Gastroesophageal sphincter (tissue), 4 donors: ENCODE results near the gene MACROH2A1. TPM values are rescaled to one million over a fixed set of nuclear protein-coding genes. Genes with fewer than 3 reads are reported as not detected.

Experiments used
- ATAC-seq: fragments of 150-250 bp; one replicate; pipeline ENCODE4 v1.9.1; 2016; ENCODE audit warnings: mild to moderate bottlenecking, moderate library complexity
- H3K27ac ChIP-seq, 4 donors: fragments of 200-600 bp; sonication (generic) in 3 of 4; 1 replicate in 3 of 4; 2 replicates in 1 of 4; pipeline ENCODE4 v1.5.1; 2016 to 2019
- H3K27me3 ChIP-seq: fragments of 200-600 bp; sonication (generic); one replicate; pipeline ENCODE4 v1.5.1; 2019
- H3K36me3 ChIP-seq, 2 donors: fragments of 200-600 bp; sonication (generic); one replicate each; pipeline ENCODE4 v1.5.1; 2019; ENCODE audit warnings: control low read depth in 1 of 2
- H3K4me1 ChIP-seq, 3 donors: fragments of 200-600 bp; sonication (generic); 1 replicate in 2 of 3; 2 replicates in 1 of 3; pipeline ENCODE4 v1.5.1; 2016 to 2019; ENCODE audit warnings: control low read depth in 2 of 3
- H3K4me3 ChIP-seq, 2 donors: fragments of 200-600 bp; sonication (generic); one replicate each; pipeline ENCODE4 v1.5.1; 2019; ENCODE audit warnings: mild to moderate bottlenecking in 1 of 2, moderate library complexity in 1 of 2
- H3K9me3 ChIP-seq, 3 donors: fragments of 200-600 bp; sonication (generic); one replicate each; pipeline ENCODE4 v1.5.1; 2017 to 2019; ENCODE audit warnings: control low read depth in 2 of 3
- CTCF ChIP-seq, 4 experiments: fragments of 200-600 bp in 2 of 4; fragments of 450-650 bp in 2 of 4; sonication (generic) in 1 of 4; IDR thresholded peaks; one replicate each; pipeline ENCODE4 v1.5.1; 2017 to 2019; ENCODE audit warnings: antibody characterized with exemption in 4 of 4, mild to moderate bottlenecking in 2 of 4, moderate library complexity in 2 of 4
- EP300 ChIP-seq: sonication (generic); formaldehyde crosslinking; IDR thresholded peaks from one replicate; pipeline ENCODE4 v1.6.1; 2017; ENCODE audit warnings: antibody characterized with exemption, mild to moderate bottlenecking
- POLR2A ChIP-seq, 2 donors: fragments of 450-650 bp; IDR thresholded peaks; one replicate each; pipeline ENCODE4 v1.6.1; 2017; ENCODE audit warnings: antibody characterized with exemption in 2 of 2, mild to moderate bottlenecking in 2 of 2, moderate library complexity in 1 of 2
- POLR2AphosphoS5 ChIP-seq: sonication (generic); formaldehyde crosslinking; IDR thresholded peaks from one replicate; pipeline ENCODE4 v1.6.1; 2017; ENCODE audit warnings: antibody characterized with exemption
- WGBS, 2 donors: methylation state at CpG; one replicate each; pipeline ENCODE4 v1.1.5; 2018; ENCODE audit warnings: low coverage in 1 of 2; 5-methylcytosine and 5-hydroxymethylcytosine counted together
- total RNA-seq, 4 donors: library from RNA; depleted of rRNA; stranded (reverse); fragments of >200 nt; gene quantifications; one replicate each; pipeline ENCODE4 v1.1.0, GENCODE V29; 2016

Gene MACROH2A1
- total RNA-seq, 4 donors from 2014 or later = 163 to 180 (median 177) TPM

DNA sequence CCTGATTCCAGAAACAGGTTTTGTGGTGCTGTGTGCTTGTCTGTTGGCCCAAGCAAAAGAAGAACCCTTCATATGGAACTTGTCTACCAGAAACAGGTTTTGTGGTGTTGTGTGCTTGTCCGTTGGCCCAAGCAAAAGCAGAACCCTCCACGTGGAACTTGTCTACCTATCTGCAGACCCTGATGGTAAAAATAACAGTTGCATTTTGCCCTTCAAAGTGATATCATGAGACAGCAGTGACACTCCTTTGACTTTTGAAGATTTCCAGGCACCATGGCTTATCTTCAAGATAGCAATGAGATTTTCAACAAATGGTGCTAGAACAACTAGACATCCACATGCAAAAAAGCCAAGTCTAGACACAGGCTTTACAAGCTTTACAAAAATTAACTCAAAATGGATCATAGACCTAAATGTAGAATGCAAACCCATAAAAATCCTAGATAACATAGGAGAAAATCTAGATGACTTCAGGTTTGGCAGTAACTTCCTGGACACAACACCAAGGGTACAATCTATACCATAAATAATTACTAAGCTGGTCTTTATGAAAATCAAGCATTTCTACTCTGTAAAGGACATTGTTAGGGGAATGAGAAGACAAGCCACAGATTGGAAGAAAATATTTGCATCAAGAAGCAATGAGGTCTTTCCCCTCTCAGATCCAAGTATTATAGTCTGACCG is 16.8 kb downstream of the MACROH2A1 start:
- TF ChIP-seq CTCF (IDR thresholded peaks at IDR 0.05) = no peak
- no peak for TF ChIP-seq POLR2AphosphoS5
- no peak for TF ChIP-seq POLR2A (IDR thresholded peaks at IDR 0.05)
- no peak for TF ChIP-seq EP300
- peaks cover 0 to 100% of the 10 kb centered on the region in 2 donors for H3K36me3 ChIP-seq
- H3K9me3 ChIP-seq = no peaks in the 10 kb centered on the region
- H3K4me3 ChIP-seq = no peak overlapping the region
- H3K27me3 ChIP-seq = no peaks in the 10 kb centered on the region
- 64 to 80% methylated on average over 2 to 3 of the region's 3 CpGs for whole genome bisulfite sequencing, 2 donors
- no peak overlapping the region for H3K27ac ChIP-seq
- no peak for ATAC-seq
- peaks cover 0 to 66% (median 24%) of the 10 kb centered on the region in 3 donors for H3K4me1 ChIP-seq

GRCh38 chr5:135379046-135379654 is 19.9 kb downstream of the MACROH2A1 start:
- TF ChIP-seq POLR2A (IDR thresholded peaks at IDR 0.05) (no peak), EP300 (no peak), POLR2AphosphoS5 (no peak), CTCF (IDR thresholded peaks at IDR 0.05) (no peak)
- Histone ChIP-seq H3K4me3 (no peak overlapping the region), H3K27me3 (no peaks in the 10 kb centered on the region), H3K36me3 (peaks cover 0 to 85% of the 10 kb centered on the region in 2 donors), H3K4me1 (peaks cover 4 to 68% (median 25%) of the 10 kb centered on the region in 3 donors), H3K9me3 (no peaks in the 10 kb centered on the region), H3K27ac (peak overlapping the region in 2 of 4 donors; percentile 48 to 55)
- peak; percentile 27 for ATAC-seq
- WGBS, 2 donors = 56 to 64% methylated on average over 4 to 6 of the region's 7 CpGs

DNA sequence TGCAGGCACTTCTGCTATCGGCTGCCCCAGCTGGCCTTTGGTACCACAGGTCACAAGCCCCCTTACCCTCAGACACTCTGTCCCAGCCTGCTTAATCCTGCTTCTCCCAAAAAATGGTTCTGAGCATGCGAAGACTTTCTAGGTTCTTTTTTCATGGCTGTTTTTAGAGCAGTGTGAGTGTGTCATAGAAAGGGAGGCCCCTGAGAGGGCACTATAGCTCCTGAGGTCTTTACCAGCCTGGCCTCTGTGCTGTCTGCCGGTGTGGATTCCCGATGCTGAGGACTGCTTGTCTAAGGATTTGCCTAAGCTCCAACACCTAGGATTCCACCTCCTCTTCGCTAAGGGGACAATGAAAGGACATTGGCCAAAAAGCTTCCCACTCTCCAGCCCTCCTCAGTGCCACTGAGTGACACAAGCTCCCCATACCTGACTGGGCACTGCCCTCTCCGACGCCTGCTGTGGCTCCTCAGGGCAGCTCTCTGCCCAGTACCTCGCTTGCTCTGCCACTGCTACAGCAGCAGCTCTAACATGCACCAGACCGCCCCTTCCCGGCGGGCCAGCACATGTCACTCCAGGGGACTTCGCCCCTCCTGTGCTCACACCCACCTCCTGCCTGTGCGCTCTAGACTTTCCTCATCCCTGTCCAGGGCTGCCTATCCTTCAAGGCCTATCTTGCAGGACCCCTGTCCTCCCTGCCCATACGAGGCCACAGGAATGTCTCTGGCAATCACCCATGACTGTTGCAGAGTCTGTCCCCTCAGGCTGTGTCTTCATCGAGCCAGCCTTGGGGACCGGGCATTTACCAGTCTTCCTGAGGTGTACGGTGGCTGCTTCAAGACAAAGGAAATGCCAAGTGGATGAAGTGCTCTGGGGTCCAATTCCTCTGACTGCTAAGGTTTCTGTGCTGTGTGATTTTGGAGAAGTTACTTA is 21.0 kb downstream of the MACROH2A1 start:
- no peaks in the 10 kb centered on the region for H3K27me3 ChIP-seq
- peaks cover 0 to 73% of the 10 kb centered on the region in 2 donors for H3K36me3 ChIP-seq
- 67 to 100% methylated on average over 1 to 10 of the region's 17 CpGs for WGBS, 2 donors
- no peaks in the 10 kb centered on the region for H3K9me3 ChIP-seq
- H3K4me1 ChIP-seq = peaks cover 6 to 74% (median 35%) of the 10 kb centered on the region in 3 donors
- TF ChIP-seq EP300 = no peak
- TF ChIP-seq POLR2A (IDR thresholded peaks at IDR 0.05) = no peak
- no peak for TF ChIP-seq CTCF (IDR thresholded peaks at IDR 0.05)
- no peak for TF ChIP-seq POLR2AphosphoS5
- H3K27ac ChIP-seq = peak overlapping the region in 1 of 4 donors; percentile 5
- H3K4me3 ChIP-seq = no peak overlapping the region
- no peak for ATAC-seq

DNA sequence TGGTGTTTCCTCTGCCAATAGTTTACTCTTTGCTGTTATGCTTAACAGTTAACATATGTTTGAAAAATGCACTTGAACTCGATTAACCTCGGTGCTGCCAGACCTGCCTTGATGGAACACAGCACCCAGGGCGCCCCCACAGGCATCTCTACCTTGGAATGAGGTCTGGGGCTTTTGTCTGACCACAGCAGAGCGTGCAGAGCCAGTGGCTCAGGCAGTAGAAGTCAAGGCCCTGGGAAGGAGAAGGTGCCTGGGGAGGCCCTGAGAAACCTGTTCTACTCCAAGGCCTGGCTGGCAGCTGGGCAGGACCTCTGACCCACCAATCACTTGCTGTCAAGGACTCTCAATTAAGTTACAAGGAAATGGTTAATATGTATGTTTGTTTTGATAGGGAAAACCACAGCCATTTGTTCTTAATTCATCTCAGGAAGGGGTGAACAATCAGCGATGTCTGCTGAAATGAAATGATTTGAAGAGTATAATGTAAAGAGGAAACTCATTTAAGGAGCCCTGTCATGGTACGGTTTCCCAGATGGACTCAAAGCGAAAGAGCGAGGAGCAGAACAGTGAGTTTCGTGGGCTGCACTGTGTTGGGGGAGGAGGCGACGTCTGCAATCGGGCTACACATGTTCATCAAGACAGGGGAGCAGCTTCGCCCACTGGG is 21.9 kb downstream of the MACROH2A1 start:
- TF ChIP-seq CTCF (IDR thresholded peaks at IDR 0.05) (no peak), EP300 (no peak), POLR2A (IDR thresholded peaks at IDR 0.05) (no peak), POLR2AphosphoS5 (no peak)
- WGBS, 2 donors = 46 to 55% methylated on average over 10 of the region's 13 CpGs
- peak overlapping the region in 2 of 4 donors; percentile 4 for H3K27ac ChIP-seq
- no peak overlapping the region for H3K4me3 ChIP-seq
- H3K36me3 ChIP-seq = peaks cover 0 to 68% of the 10 kb centered on the region in 2 donors
- no peaks in the 10 kb centered on the region for H3K9me3 ChIP-seq
- ATAC-seq = no peak
- peaks cover 6 to 83% (median 45%) of the 10 kb centered on the region in 3 donors for H3K4me1 ChIP-seq
- H3K27me3 ChIP-seq = no peaks in the 10 kb centered on the region
